Ovary (tissue), 3 donors: Measurements from ENCODE around the gene LTK.

ENCODE experiments used
- CTCF ChIP-seq, 3 donors: fragments of 450-650 bp in 2 of 3; fragments of 200-600 bp in 1 of 3; IDR thresholded peaks; one replicate each; pipeline versions ENCODE4 v1.5.1 to v1.8.0; 2016 to 2022; ENCODE audit warnings: antibody characterized with exemption in 3 of 3, mild to moderate bottlenecking in 1 of 3
- POLR2A ChIP-seq: fragments of 450-650 bp; IDR thresholded peaks from one replicate; pipeline ENCODE4 v1.6.1; 2017; ENCODE audit warnings: antibody characterized with exemption, mild to moderate bottlenecking, moderate library complexity
- donor health status: DM: no; HTN: no; CAD: no.

DNA sequence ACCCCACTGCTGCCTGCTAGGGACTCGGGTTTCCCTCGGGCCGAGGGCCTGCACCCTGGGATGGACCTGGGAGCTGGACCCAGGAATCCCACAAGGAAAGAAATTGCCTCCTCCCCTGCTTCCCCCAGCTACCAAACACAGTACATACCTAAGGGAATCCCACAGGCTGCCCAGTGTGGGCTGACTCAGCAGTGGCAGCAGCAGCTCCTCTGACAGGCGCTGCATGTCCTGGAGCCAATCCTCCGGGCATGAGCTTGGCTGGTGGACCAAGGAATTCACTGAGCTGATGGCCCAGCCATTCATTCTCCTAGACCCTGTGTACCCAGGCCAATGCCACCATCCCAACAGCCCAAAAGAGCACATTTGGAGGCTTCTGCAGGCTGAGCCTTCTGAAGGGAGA is 9.5 kb upstream of the LTK start:
- TF ChIP-seq CTCF (IDR thresholded peaks at IDR 0.05) (no peak), POLR2A (no peak)
